Nucleus accumbens (tissue), 56 donors: Measurements from ENCODE around the gene GPI.

Experiments
- DNase-seq, 56 donors: peaks; one replicate each; lab custom pipeline; 2025; lab: John Stamatoyannopoulos, UW

The GPI gene

GRCh38 chr19:34337739-34338138 lies 27.3 kb upstream of the GPI start:
- peak in 1 of 56 donors; percentile 4 for DNase-seq

GRCh38 chr19:34341935-34342680 lies 22.9 kb upstream of the GPI start:
- DNase-seq, result no peak

- DNase-seq, result no peak
These were observed 21.2 kb upstream of the GPI start for GRCh38 chr19:34343751-34344150.

- DNase-seq, result peak in 48 of 56 donors; percentile 6 to 85 (median 51)
These were observed 19.0 kb upstream of the GPI start for GRCh38 chr19:34345947-34346351.

- DNase-seq, result no peak
These were observed 17.3 kb upstream of the GPI start for GRCh38 chr19:34347561-34348165.

GRCh38 chr19:34348899-34349487 lies 16.0 kb upstream of the GPI start:
- DNase-seq, result no peak

GRCh38 chr19:34350161-34350561 lies 14.8 kb upstream of the GPI start:
- peak in 5 of 56 donors; percentile 3 to 27 (median 16) for DNase-seq

- no peak for DNase-seq
These were observed 13.6 kb upstream of the GPI start for GRCh38 chr19:34351382-34351826.

- DNase-seq, result no peak
These were observed 11.4 kb upstream of the GPI start for GRCh38 chr19:34353546-34353945.

- DNase-seq, result no peak
These were observed 9.8 kb upstream of the GPI start for GRCh38 chr19:34355201-34355600.

- no peak for DNase-seq
These were observed 8.1 kb upstream of the GPI start for GRCh38 chr19:34356875-34357274.

GRCh38 chr19:34357431-34357830 lies 7.6 kb upstream of the GPI start:
- no peak for DNase-seq

GRCh38 chr19:34359140-34359953 lies 5.6 kb upstream of the GPI start:
- DNase-seq, result peak in 55 of 56 donors; percentile 70 to 97 (median 88)

- no peak for DNase-seq
These were observed 5.1 kb upstream of the GPI start for GRCh38 chr19:34359954-34360315.

GRCh38 chr19:34360354-34360909 lies 4.6 kb upstream of the GPI start:
- no peak for DNase-seq

GRCh38 chr19:34362679-34363069 lies 2.3 kb upstream of the GPI start:
- DNase-seq, result no peak

GRCh38 chr19:34363094-34363493 lies 1.9 kb upstream of the GPI start:
- DNase-seq, result no peak

GRCh38 chr19:34363930-34364329 lies 1.1 kb upstream of the GPI start:
- no peak for DNase-seq

GRCh38 chr19:34364462-34364829 lies 550 bp upstream of the GPI start:
- DNase-seq, result no peak

GRCh38 chr19:34365463-34366401 lies 736 bp downstream of the GPI start:
- DNase-seq, result peak in 29 of 56 donors; percentile 4 to 54 (median 29)
